ENCODE data around the gene TCP10L.

- TF ChIP-seq EZH2 (IDR thresholded peaks at IDR 0.05; ENCODE audit: insufficient read depth, poor library complexity, severe bottlenecking) (no peak), EZH2phosphoT487 (IDR thresholded peaks at IDR 0.05; ENCODE audit: insufficient read depth, low read depth) (no peak)
Observed at GRCh38 chr21:32567626-32568025, 17.7 kb downstream of the TCP10L start.

Data from GM23248 (cell line).